GM12878 (cell line): ENCODE results near the gene TRAK2. TPM values are rescaled to one million over a fixed set of nuclear protein-coding genes. Genes with fewer than 3 reads are reported as not detected.

ENCODE experiments used
- ATAC-seq: fragments of 200-7000 bp; cut with Tn5 transposase; 3 replicates; pipeline ENCODE4 v1.9.1; 2020; ENCODE audit warnings: mild to moderate bottlenecking, moderate library complexity
- BruUV-seq: library from RNA; stranded (reverse); fragments of 400-500 nt; replicated peaks from 2 replicates; lab custom pipeline; 2021; lab: Mats Ljungman, UMichigan
- CTCF ChIA-PET: fragments of 300-600 bp; sonication (Branson Sonifier 250); formaldehyde crosslinking; extraction: SDS; loops from one replicate; lab custom pipeline; 2021; ENCODE audit warnings: inconsistent platforms; lab: Yijun Ruan, JAX
- POLR2A ChIA-PET: fragments of 350-600 bp; formaldehyde crosslinking; extraction: SDS; loops from one replicate; lab custom pipeline; 2021; ENCODE audit warnings: inconsistent platforms; lab: Charles Lee
- RAD21 ChIA-PET: fragments of 300-600 bp; sonication (Branson Sonifier 250); formaldehyde crosslinking; loops from one replicate; lab custom pipeline; 2023; ENCODE audit warnings: antibody characterized with exemption; ENCODE audit not compliant: unreplicated experiment; lab: Charles Lee
- SMC1A ChIA-PET: fragments of 300-600 bp; sonication (Branson Sonifier 250); formaldehyde crosslinking; loops from one replicate; lab custom pipeline; 2023; ENCODE audit not compliant: unreplicated experiment, uncharacterized antibody; lab: Charles Lee
- DNase-seq: peaks from one replicate; pipeline ENCODE4 v3.0.0-alpha.2; 2011; ENCODE audit warnings: low read depth, low spot score
- FAIRE-seq: peaks from 3 replicates; lab custom pipeline; 2011; peaks lifted over from hg19 to GRCh38; lab: Jason Lieb, UNC
- H2AFZ ChIP-seq: 2 replicates; pipeline ENCODE4 v1.6.0; 2011; ENCODE audit warnings: low read depth, low read length, control low read depth; ENCODE audit not compliant: control insufficient read depth
- H3K27ac ChIP-seq: 2 replicates; pipeline ENCODE4 v1.5.1; 2011; ENCODE audit warnings: control low read depth; ENCODE audit not compliant: control insufficient read depth, insufficient read depth
- H3K27me3 ChIP-seq, 2 experiments: replicated peaks in 1 of 2; 2 replicates each; pipeline versions ENCODE4 v1.6.0 to v1.6.1; 2011; ENCODE audit warnings: low read length in 1 of 2; ENCODE audit not compliant: control insufficient read depth in 2 of 2, insufficient read depth in 2 of 2
- H3K36me3 ChIP-seq, 2 experiments: 2 replicates each; pipeline ENCODE4 v1.5.1; 2011; ENCODE audit warnings: low read length in 1 of 2; ENCODE audit not compliant: control insufficient read depth in 2 of 2, insufficient read depth in 2 of 2
- H3K4me1 ChIP-seq: 2 replicates; pipeline ENCODE4 v1.6.1; 2011; ENCODE audit warnings: mild to moderate bottlenecking, low read length, moderate library complexity, mixed read lengths; ENCODE audit not compliant: control insufficient read depth, insufficient read depth
- H3K4me2 ChIP-seq: 2 replicates; pipeline ENCODE4 v1.6.0; 2011; ENCODE audit warnings: control low read depth; ENCODE audit not compliant: control insufficient read depth, insufficient read depth
- H3K4me3 ChIP-seq: fragments of 200-600 bp; sonication (generic); 2 replicates; pipeline ENCODE4 v1.5.1; 2016
- H3K79me2 ChIP-seq: 2 replicates; pipeline ENCODE4 v1.6.0; 2011; ENCODE audit warnings: low read length; ENCODE audit not compliant: control insufficient read depth, insufficient read depth
- H3K9ac ChIP-seq: 2 replicates; pipeline ENCODE4 v1.8.0; 2011; ENCODE audit warnings: low read length, control low read depth, mixed read lengths; ENCODE audit not compliant: control insufficient read depth, insufficient read depth
- H3K9me3 ChIP-seq: replicated peaks from 3 replicates; pipeline ENCODE4 v1.5.1; 2011; ENCODE audit warnings: mild to moderate bottlenecking, low read length; ENCODE audit not compliant: control insufficient read depth, insufficient read depth
- H4K20me1 ChIP-seq: 2 replicates; pipeline ENCODE4 v1.6.0; 2011; ENCODE audit not compliant: control insufficient read depth, insufficient read depth
- CHD1 ChIP-seq: IDR thresholded peaks from 2 replicates; pipeline ENCODE4 v1.6.1; 2012; ENCODE audit warnings: low read depth, low read length, improper control_type of control experiment
- CTCF ChIP-seq, 3 experiments: IDR thresholded peaks in 2 of 3; conservative IDR thresholded peaks in 1 of 3; 2 replicates each; pipeline ENCODE4 v1.5.1; 2011; ENCODE audit warnings: low read depth in 3 of 3, low read length in 3 of 3, mild to moderate bottlenecking in 3 of 3, control low read depth in 2 of 3, moderate library complexity in 2 of 3, inconsistent platforms in 1 of 3, mixed read lengths in 1 of 3; ENCODE audit not compliant: control insufficient read depth in 2 of 3, insufficient read depth in 1 of 3; ENCODE audit errors: extremely low read depth in 1 of 3
- ELK1 ChIP-seq: IDR thresholded peaks from 2 replicates; pipeline ENCODE4 v1.6.1; 2012; ENCODE audit warnings: low read depth, low read length, improper control_type of control experiment
- ETV6 ChIP-seq, 2 experiments: fragments of 450-650 bp in 1 of 2; IDR thresholded peaks in 1 of 2; conservative IDR thresholded peaks in 1 of 2; 2 replicates each; pipeline ENCODE4 v1.6.1; 2014; ENCODE audit warnings: antibody characterized with exemption in 1 of 2, borderline replicate concordance in 1 of 2, low read depth in 1 of 2, mild to moderate bottlenecking in 1 of 2, moderate library complexity in 1 of 2
- NR2F1 ChIP-seq: fragments of 450-650 bp; conservative IDR thresholded peaks from 2 replicates; pipeline ENCODE4 v1.6.1; 2017; ENCODE audit warnings: mild to moderate bottlenecking
- PKNOX1 ChIP-seq: fragments of 450-650 bp; IDR thresholded peaks from 2 replicates; pipeline ENCODE4 v1.6.1; 2016; ENCODE audit warnings: mild to moderate bottlenecking
- RAD21 ChIP-seq: IDR thresholded peaks from 2 replicates; pipeline ENCODE4 v1.6.1; 2011; ENCODE audit warnings: mild to moderate bottlenecking, low read depth, low read length, moderate library complexity; ENCODE audit not compliant: insufficient read depth
- RAD51 ChIP-seq: fragments of 450-650 bp; IDR thresholded peaks from 2 replicates; pipeline ENCODE4 v1.6.1; 2016; ENCODE audit warnings: moderate library complexity, mild to moderate bottlenecking, inconsistent platforms
- SIN3A ChIP-seq: IDR thresholded peaks from 2 replicates; pipeline ENCODE4 v1.6.1; 2012; ENCODE audit warnings: low read depth, low read length, improper control_type of control experiment
- STAT1 ChIP-seq: fragments of 450-650 bp; conservative IDR thresholded peaks from 2 replicates; pipeline ENCODE4 v1.6.1; 2014; ENCODE audit warnings: antibody characterized with exemption, mild to moderate bottlenecking
- ZNF622 ChIP-seq: fragments of 450-650 bp; IDR thresholded peaks from 2 replicates; pipeline ENCODE4 v1.6.1; 2017; ENCODE audit warnings: mild to moderate bottlenecking, inconsistent platforms
- WGBS: methylation state at CpG from one replicate; pipeline ENCODE4 v1.1.6; 2016; ENCODE audit warnings: low lambda C conversion rate; ENCODE audit not compliant: insufficient replicate concordance, insufficient coverage; ENCODE audit errors: missing lambda C conversion rate; 5-methylcytosine and 5-hydroxymethylcytosine counted together
- in situ Hi-C: fragments of 300-500 bp; cut with MboI; formaldehyde crosslinking; loops from 9 replicates; pipeline ENCODE4 v1.14.3; 2018; ENCODE audit warnings: mixed read lengths
- intact Hi-C: fragments of 100-400 bp; cut with micrococcal nuclease; formaldehyde crosslinking; loops from one replicate; pipeline ENCODE4 v1.14.2; 2022; ENCODE audit not compliant: unreplicated experiment
- polyA plus RNA-seq, 11 experiments: library from polyadenylated mRNA; depleted of rRNA in 4 of 11; unstranded in 6 of 11; stranded (reverse) in 5 of 11; fragments of >200 nt; fragmentation: Nextera tagmentation in 4 of 11; fragmentation: Illumina TruSeq in 1 of 11; extraction: Ambion mirVana in 4 of 11; extraction: Trizol in 1 of 11; gene quantifications; 1 replicate in 1 of 11; 2 replicates in 10 of 11; pipeline versions ENCODE4 v1.2.1 to v1.2.3, GENCODE V29; 2011 to 2016; ENCODE audit warnings: inconsistent platforms in 2 of 11, missing spikeins in 2 of 11, low read depth in 1 of 11
- total RNA-seq, 4 experiments: library from RNA; depleted of rRNA in 3 of 4; stranded (reverse); fragments of >200 nt in 3 of 4; fragmentation: Illumina TruSeq in 1 of 4; extraction: Trizol in 1 of 4; gene quantifications; 2 replicates each; pipeline versions ENCODE4 v1.2.1 to v1.2.3, GENCODE V29; 2013 to 2021

The TRAK2 gene
- total and polyA plus RNA-seq, 10 of the 15 experiments (the other 5 are each of a cell fraction or from before 2014, with no cell fraction given) = 5.2 to 20.0 (median 11.8) TPM

- BruUV-seq = no TSS peak
- peaks cover 14% of the 10 kb centered on the region for H3K79me2 ChIP-seq
- RAD21 ChIA-PET = interaction anchor here (0.6 to 3.3 kb wide), 9 partner anchors 25 to 518 kb away, joined by 3 to 16 read pairs (median 4); partner anchors contain the start of genes CASP10 and TMEM237
Observed at GRCh38 chr2:201450954-201451291, 335 bp downstream of the TRAK2 start.

GRCh38 chr2:201448701-201449100 is 2.6 kb downstream of the TRAK2 start:
- no peak for DNase-seq
- peaks cover 22% of the 10 kb centered on the region for H3K4me1 ChIP-seq
- RAD21 ChIA-PET = no interaction called here

More at GRCh38 chr2:201450954-201451291, 335 bp downstream of the TRAK2 start:
- no peaks in the 10 kb centered on the region for H3K36me3 ChIP-seq
- in situ Hi-C loops (no loop called here), intact Hi-C loops (loop anchor here (2.0 to 5.0 kb wide), 3 partner anchors 191 to 218 kb away; partner anchors contain the start of gene TMEM237)
- H2AFZ ChIP-seq = peak overlapping the region; percentile 99
- peaks cover 22% of the 10 kb centered on the region for H3K4me1 ChIP-seq
- peak; percentile 33 for ATAC-seq
- no peak for TF ChIP-seq SIN3A
- TF ChIP-seq ZNF622 = no peak
- TF ChIP-seq RAD21 = 0 out of 2 replicates have a peak, but pooled peaks have one; percentile 0
- TF ChIP-seq ETV6 (conservative IDR thresholded peaks at IDR 0.05 in 1 of 2, IDR thresholded peaks at IDR 0.05 in 1 of 2; ENCODE audit: borderline replicate concordance in 1 of 2, low read depth in 1 of 2) = 0 out of 4 replicates have a peak, but pooled peaks of 1 of the 2 experiments have one; percentile 22
- ChIA-PET CTCF (interaction anchor here (1.6 to 1.8 kb wide), 3 partner anchors 36 to 219 kb away, joined by 4 to 6 read pairs (median 4); no protein-coding TSS in a partner anchor), POLR2A (interaction anchor here (0.5 to 2.8 kb wide), 8 partner anchors 10 to 570 kb away, joined by 3 to 8 read pairs (median 6); partner anchors contain the start of gene ALS2), SMC1A (interaction anchor here (1.8 to 2.8 kb wide), 5 partner anchors 10 to 48 kb away, joined by 4 to 12 read pairs (median 7); no protein-coding TSS in a partner anchor)
- peak overlapping the region; percentile 85 for H3K27ac ChIP-seq
- H3K9me3 ChIP-seq = no peaks in the 10 kb centered on the region
- peak overlapping the region; percentile 85 for H3K4me2 ChIP-seq
- H4K20me1 ChIP-seq = no peaks in the 10 kb centered on the region
- H3K27me3 ChIP-seq = no peaks in the 10 kb centered on the region
- H3K9ac ChIP-seq = peak overlapping the region; percentile 90
- WGBS = under 1% methylated on average over 20 of the region's 20 CpGs
- peak overlapping the region; percentile 96 for H3K4me3 ChIP-seq
- no peak for FAIRE-seq
- DNase-seq = no peak

More at GRCh38 chr2:201448701-201449100, 2.6 kb downstream of the TRAK2 start:
- CTCF ChIA-PET = interaction anchor here (0.6 to 1.7 kb wide), 4 partner anchors 8 to 196 kb away, joined by 3 to 5 read pairs (median 3); partner anchors contain the start of gene TMEM237
- no peaks in the 10 kb centered on the region for H3K36me3 ChIP-seq
- peaks cover 14% of the 10 kb centered on the region for H3K79me2 ChIP-seq
- H2AFZ ChIP-seq = no peak overlapping the region
- H3K27ac ChIP-seq = no peak overlapping the region
- intact Hi-C loops (no loop called here), in situ Hi-C loops (no loop called here)
- FAIRE-seq = no peak
- ATAC-seq = no peak
- H3K4me2 ChIP-seq = no peak overlapping the region
- POLR2A ChIA-PET = interaction anchor here (0.6 to 1.1 kb wide), 2 partner anchors 599 to 1499 kb away, joined by 3 to 4 read pairs; no protein-coding TSS in a partner anchor
- SMC1A ChIA-PET = interaction anchor here (2.1 kb wide), 1 partner anchor 34 kb away, joined by 9 read pairs; no protein-coding TSS in a partner anchor
- no peak overlapping the region for H3K9ac ChIP-seq
- H3K9me3 ChIP-seq = no peaks in the 10 kb centered on the region
- no peaks in the 10 kb centered on the region for H4K20me1 ChIP-seq
- BruUV-seq = no TSS peak
- no peak for TF ChIP-seq NR2F1
- TF ChIP-seq CHD1 = no peak
- no peak for TF ChIP-seq STAT1
- TF ChIP-seq ELK1 = no peak
- 0 out of 2 replicates have a peak, but pooled peaks have one; percentile 13 for TF ChIP-seq PKNOX1
- TF ChIP-seq CTCF (IDR thresholded peaks at IDR 0.05 in 2 of 3, conservative IDR thresholded peaks at IDR 0.05 in 1 of 3; ENCODE audit: control insufficient read depth in 2 of 3, extremely low read depth in 1 of 3, insufficient read depth in 1 of 3, low read depth in 3 of 3, low read length in 3 of 3) = no peak
- no peak for TF ChIP-seq RAD51
- H3K4me3 ChIP-seq = no peak overlapping the region
- no peaks in the 10 kb centered on the region for H3K27me3 ChIP-seq
- 40% methylated on average over 4 of the region's 4 CpGs for WGBS
